H1 (cell line): ENCODE data around the gene YEATS2. TPM values are rescaled to one million over a fixed set of nuclear protein-coding genes. Genes with fewer than 3 reads are reported as not detected.

Source experiments
- RFX5 ChIP-seq: IDR thresholded peaks from 2 replicates; pipeline ENCODE4 v1.6.1; 2011; ENCODE audit warnings: low read depth, low read length, improper control_type of control experiment, borderline replicate concordance
- polyA plus RNA-seq, 7 experiments: library from polyadenylated mRNA; depleted of rRNA in 3 of 7; stranded (reverse) in 5 of 7; unstranded in 2 of 7; fragments of >200 nt in 5 of 7; fragments of 200-250 nt in 2 of 7; gene quantifications; 1 replicate in 5 of 7; 2 replicates in 1 of 7; 4 replicates in 1 of 7; pipeline versions ENCODE4 v1.2.1 to v1.2.3, GENCODE V29; 2011 to 2013; ENCODE audit warnings: missing spikeins in 2 of 7, mixed read lengths in 2 of 7
- total RNA-seq: library from RNA; stranded (reverse); fragmentation: NEBNext Ultra II Directional; extraction: Animal tissue kit (Norgen Biotek cat#: 25700); gene quantifications from 2 replicates; pipeline ENCODE4 v1.2.1, GENCODE V29; 2021
- TF ChIP-seq, protein P1 (sequence below): fragments of 300-600 bp; sonication (generic); IDR thresholded peaks from 2 replicates; pipeline ENCODE4 v1.7.1; 2012; ENCODE audit warnings: low read length, moderate library complexity, mild to moderate bottlenecking, inconsistent platforms; ENCODE audit not compliant: insufficient replicate concordance

YEATS2 gene
- total and polyA plus RNA-seq, 2 of the 8 experiments (the other 6 are each of a cell fraction or from before 2014, with no cell fraction given), result 35.3 to 53.7 TPM

DNA sequence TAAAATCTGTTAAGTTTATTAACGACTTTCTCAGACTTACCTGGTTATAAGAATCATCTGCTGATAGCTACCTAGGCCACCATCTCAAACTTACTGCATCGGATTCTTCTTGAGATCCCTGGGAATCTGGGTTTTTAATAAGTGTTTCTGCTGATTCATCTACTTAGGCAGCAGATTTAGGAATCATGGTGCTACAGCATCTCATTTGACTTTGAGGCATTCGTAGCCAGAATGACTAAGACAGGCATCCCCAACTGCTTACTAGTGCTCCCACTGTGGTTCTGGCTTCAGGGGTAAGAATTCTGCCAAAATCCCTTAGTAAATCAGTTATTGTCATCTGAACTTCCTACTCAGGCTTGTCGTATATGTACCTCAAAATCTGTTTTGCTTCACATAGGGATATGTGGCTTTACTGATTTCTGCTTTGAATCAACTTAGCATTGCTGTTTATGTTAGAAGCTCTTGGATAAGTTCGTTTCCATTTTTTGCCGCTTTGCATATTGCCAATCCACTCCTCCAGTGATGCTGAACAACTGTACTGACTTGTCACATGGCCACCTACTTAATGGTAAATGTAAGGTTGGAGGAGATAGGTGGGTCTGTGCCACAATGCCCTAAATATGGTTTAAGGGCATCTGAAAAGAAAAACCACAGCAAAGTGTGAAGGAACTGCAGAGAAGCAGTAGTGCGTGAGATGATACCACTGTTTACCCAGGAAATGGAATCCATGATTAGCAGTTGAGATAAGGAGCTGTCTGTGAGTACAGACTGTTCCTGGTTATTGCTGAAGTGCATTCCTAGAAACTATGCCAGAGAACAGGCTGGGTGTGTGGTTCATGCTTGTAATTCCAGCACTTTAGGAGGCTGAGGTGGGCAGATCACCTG is 67.5 kb downstream of the YEATS2 start (continued):
- TF ChIP-seq, protein P1, sequence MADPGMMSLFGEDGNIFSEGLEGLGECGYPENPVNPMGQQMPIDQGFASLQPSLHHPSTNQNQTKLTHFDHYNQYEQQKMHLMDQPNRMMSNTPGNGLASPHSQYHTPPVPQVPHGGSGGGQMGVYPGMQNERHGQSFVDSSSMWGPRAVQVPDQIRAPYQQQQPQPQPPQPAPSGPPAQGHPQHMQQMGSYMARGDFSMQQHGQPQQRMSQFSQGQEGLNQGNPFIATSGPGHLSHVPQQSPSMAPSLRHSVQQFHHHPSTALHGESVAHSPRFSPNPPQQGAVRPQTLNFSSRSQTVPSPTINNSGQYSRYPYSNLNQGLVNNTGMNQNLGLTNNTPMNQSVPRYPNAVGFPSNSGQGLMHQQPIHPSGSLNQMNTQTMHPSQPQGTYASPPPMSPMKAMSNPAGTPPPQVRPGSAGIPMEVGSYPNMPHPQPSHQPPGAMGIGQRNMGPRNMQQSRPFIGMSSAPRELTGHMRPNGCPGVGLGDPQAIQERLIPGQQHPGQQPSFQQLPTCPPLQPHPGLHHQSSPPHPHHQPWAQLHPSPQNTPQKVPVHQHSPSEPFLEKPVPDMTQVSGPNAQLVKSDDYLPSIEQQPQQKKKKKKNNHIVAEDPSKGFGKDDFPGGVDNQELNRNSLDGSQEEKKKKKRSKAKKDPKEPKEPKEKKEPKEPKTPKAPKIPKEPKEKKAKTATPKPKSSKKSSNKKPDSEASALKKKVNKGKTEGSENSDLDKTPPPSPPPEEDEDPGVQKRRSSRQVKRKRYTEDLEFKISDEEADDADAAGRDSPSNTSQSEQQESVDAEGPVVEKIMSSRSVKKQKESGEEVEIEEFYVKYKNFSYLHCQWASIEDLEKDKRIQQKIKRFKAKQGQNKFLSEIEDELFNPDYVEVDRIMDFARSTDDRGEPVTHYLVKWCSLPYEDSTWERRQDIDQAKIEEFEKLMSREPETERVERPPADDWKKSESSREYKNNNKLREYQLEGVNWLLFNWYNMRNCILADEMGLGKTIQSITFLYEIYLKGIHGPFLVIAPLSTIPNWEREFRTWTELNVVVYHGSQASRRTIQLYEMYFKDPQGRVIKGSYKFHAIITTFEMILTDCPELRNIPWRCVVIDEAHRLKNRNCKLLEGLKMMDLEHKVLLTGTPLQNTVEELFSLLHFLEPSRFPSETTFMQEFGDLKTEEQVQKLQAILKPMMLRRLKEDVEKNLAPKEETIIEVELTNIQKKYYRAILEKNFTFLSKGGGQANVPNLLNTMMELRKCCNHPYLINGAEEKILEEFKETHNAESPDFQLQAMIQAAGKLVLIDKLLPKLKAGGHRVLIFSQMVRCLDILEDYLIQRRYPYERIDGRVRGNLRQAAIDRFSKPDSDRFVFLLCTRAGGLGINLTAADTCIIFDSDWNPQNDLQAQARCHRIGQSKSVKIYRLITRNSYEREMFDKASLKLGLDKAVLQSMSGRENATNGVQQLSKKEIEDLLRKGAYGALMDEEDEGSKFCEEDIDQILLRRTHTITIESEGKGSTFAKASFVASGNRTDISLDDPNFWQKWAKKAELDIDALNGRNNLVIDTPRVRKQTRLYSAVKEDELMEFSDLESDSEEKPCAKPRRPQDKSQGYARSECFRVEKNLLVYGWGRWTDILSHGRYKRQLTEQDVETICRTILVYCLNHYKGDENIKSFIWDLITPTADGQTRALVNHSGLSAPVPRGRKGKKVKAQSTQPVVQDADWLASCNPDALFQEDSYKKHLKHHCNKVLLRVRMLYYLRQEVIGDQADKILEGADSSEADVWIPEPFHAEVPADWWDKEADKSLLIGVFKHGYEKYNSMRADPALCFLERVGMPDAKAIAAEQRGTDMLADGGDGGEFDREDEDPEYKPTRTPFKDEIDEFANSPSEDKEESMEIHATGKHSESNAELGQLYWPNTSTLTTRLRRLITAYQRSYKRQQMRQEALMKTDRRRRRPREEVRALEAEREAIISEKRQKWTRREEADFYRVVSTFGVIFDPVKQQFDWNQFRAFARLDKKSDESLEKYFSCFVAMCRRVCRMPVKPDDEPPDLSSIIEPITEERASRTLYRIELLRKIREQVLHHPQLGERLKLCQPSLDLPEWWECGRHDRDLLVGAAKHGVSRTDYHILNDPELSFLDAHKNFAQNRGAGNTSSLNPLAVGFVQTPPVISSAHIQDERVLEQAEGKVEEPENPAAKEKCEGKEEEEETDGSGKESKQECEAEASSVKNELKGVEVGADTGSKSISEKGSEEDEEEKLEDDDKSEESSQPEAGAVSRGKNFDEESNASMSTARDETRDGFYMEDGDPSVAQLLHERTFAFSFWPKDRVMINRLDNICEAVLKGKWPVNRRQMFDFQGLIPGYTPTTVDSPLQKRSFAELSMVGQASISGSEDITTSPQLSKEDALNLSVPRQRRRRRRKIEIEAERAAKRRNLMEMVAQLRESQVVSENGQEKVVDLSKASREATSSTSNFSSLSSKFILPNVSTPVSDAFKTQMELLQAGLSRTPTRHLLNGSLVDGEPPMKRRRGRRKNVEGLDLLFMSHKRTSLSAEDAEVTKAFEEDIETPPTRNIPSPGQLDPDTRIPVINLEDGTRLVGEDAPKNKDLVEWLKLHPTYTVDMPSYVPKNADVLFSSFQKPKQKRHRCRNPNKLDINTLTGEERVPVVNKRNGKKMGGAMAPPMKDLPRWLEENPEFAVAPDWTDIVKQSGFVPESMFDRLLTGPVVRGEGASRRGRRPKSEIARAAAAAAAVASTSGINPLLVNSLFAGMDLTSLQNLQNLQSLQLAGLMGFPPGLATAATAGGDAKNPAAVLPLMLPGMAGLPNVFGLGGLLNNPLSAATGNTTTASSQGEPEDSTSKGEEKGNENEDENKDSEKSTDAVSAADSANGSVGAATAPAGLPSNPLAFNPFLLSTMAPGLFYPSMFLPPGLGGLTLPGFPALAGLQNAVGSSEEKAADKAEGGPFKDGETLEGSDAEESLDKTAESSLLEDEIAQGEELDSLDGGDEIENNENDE, result no peak
- no peak for TF ChIP-seq RFX5
